IPS-18a (cell line): Measurements from ENCODE around the gene CD27.

Experiments
- H3K27ac ChIP-seq: one replicate; pipeline ENCODE4 v1.5.1; 2013; ENCODE audit warnings: low read length
- H3K27me3 ChIP-seq: one replicate; pipeline ENCODE4 v1.6.1; 2013; ENCODE audit warnings: mild to moderate bottlenecking, low read length; ENCODE audit not compliant: control insufficient read depth, insufficient read depth
- H3K36me3 ChIP-seq: one replicate; pipeline ENCODE4 v1.6.1; 2013; ENCODE audit warnings: low read depth, low read length; ENCODE audit not compliant: control insufficient read depth
- H3K4me1 ChIP-seq: one replicate; pipeline ENCODE4 v1.6.1; 2013; ENCODE audit warnings: low read depth, low read length; ENCODE audit not compliant: control insufficient read depth
- H3K4me3 ChIP-seq: one replicate; pipeline ENCODE4 v1.5.1; 2013; ENCODE audit warnings: low read length
- H3K9ac ChIP-seq: one replicate; pipeline ENCODE4 v1.6.1; 2013; ENCODE audit warnings: mild to moderate bottlenecking, low read length, moderate library complexity
- H3K9me3 ChIP-seq: one replicate; pipeline ENCODE4 v1.6.1; 2013; ENCODE audit warnings: low read depth, low read length; ENCODE audit not compliant: control insufficient read depth

The CD27 gene

GRCh38 chr12:6438345-6438744 lies 6.4 kb upstream of the CD27 start:
- Histone ChIP-seq H3K27ac (no peak overlapping the region), H3K4me3 (no peak overlapping the region), H3K9ac (no peak overlapping the region), H3K27me3 (no peaks in the 10 kb centered on the region), H3K4me1 (peaks cover 9% of the 10 kb centered on the region), H3K9me3 (no peaks in the 10 kb centered on the region), H3K36me3 (no peaks in the 10 kb centered on the region)

DNA sequence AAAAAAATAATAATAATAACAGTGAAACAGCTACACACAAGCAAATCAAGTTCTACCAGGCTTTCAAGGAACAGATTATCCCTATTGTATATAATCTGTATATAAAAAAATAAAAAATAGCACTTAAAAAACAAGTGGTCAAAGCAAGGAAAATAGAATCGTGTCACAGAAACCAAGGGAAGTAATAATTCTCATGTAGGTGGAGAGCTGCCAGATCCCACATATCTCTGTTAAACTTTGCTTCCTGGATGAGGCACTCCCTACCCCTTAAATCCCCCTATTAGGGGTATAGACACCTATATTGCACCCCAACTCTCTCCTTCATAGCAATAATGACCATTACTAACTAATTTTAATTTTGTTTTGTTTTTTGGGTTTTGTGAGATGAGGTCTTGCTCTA lies 4.4 kb upstream of the CD27 start:
- Histone ChIP-seq H3K9me3 (no peaks in the 10 kb centered on the region), H3K9ac (no peak overlapping the region), H3K27ac (no peak overlapping the region), H3K36me3 (no peaks in the 10 kb centered on the region), H3K4me1 (no peaks in the 10 kb centered on the region), H3K4me3 (no peak overlapping the region), H3K27me3 (no peaks in the 10 kb centered on the region)

DNA sequence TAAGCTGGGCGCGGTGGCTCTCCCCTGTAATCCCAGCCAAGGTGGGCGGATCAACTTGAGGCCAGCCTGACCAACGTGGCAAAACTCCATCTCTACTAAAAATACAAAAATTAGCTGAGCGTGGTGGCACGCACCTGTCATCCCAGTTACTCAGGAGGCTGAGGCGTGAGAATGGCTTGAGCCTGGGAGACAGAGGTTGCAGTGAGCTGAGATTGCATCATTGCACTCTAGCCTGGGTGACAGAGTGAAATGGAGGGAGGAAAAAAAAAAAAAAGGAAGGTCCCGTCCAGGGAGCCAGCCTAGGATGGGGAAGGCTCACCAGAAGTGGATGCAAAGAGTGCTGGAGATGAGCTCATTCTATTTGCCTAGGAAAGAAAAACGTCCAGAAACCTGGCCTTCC lies 1.9 kb upstream of the CD27 start:
- H3K27me3 ChIP-seq: no peaks in the 10 kb centered on the region
- no peak overlapping the region for H3K9ac ChIP-seq
- no peak overlapping the region for H3K4me3 ChIP-seq
- no peak overlapping the region for H3K27ac ChIP-seq
- no peaks in the 10 kb centered on the region for H3K9me3 ChIP-seq
- H3K36me3 ChIP-seq: no peaks in the 10 kb centered on the region
- no peaks in the 10 kb centered on the region for H3K4me1 ChIP-seq

DNA sequence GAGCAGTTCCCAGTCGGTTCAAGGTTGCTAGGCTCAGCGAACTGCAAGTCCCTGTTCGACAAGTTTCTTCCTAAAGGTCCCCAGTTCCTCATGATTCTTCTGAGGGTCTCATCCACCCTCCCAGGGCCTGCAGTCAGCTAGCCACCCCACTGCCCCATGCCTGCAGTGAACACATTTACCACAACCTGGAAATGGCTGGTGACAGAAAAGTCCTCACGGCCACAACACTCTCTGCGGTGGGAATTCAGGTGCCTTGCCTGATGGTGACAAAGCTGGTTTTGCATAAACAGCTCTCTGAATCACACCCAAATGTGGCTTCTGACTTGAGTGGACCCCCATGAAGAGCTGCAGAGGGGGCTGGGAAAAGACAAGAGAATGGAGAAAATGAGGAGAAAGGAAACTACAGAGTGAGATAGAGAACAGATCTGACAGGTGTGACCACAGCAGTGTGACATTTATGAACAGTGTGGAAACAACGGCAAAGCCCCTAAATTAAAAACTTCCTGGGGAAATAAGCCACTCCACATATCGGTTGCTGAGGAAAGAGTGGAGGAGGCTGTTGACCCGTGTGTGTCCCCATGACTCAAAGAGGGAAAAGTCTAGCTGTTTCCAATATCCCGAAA lies 1.3 kb upstream of the CD27 start:
- Histone ChIP-seq H3K9me3 (no peaks in the 10 kb centered on the region), H3K27me3 (no peaks in the 10 kb centered on the region), H3K27ac (no peak overlapping the region), H3K4me1 (no peaks in the 10 kb centered on the region), H3K36me3 (no peaks in the 10 kb centered on the region), H3K4me3 (no peak overlapping the region), H3K9ac (no peak overlapping the region)

GRCh38 chr12:6444031-6444430 lies 724 bp upstream of the CD27 start:
- no peaks in the 10 kb centered on the region for H3K27me3 ChIP-seq
- no peaks in the 10 kb centered on the region for H3K36me3 ChIP-seq
- H3K9me3 ChIP-seq: no peaks in the 10 kb centered on the region
- no peaks in the 10 kb centered on the region for H3K4me1 ChIP-seq
- no peak overlapping the region for H3K9ac ChIP-seq
- H3K4me3 ChIP-seq: no peak overlapping the region
- H3K27ac ChIP-seq: no peak overlapping the region

DNA sequence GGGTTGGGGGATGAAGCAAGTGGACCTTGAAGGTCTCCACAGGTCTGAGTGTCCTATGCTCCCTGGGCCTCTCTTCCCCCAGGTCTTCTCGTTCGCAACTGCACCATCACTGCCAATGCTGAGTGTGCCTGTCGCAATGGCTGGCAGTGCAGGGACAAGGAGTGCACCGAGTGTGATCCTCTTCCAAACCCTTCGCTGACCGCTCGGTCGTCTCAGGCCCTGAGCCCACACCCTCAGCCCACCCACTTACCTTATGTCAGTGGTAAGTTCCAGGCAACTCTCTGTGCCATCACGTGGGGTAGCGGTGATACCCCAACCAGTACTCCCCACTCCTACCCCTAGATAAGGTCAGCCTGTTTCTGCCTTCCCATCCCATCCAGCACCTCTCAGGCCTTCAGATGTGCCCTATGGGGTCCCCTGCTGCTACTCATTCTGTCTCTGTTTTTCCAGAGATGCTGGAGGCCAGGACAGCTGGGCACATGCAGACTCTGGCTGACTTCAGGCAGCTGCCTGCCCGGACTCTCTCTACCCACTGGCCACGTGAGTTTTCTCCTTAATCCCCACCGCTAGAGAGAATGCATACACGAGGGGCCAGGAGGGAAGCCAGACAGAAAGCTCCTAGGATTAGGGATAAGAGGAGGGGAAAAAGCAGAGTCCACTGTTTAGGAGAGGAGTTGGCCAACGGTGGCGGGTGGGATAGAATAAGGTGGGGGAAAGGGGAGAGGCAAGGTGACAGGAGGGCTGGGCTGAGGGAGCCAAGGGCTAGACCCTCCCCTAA lies 5.5 kb downstream of the CD27 start:
- H3K4me1 ChIP-seq: peaks cover 33% of the 10 kb centered on the region
- peak overlapping the region; percentile 39 for H3K4me3 ChIP-seq
- H3K9me3 ChIP-seq: no peaks in the 10 kb centered on the region
- H3K27ac ChIP-seq: peak overlapping the region; percentile 84
- H3K9ac ChIP-seq: peak overlapping the region; percentile 68
- H3K36me3 ChIP-seq: no peaks in the 10 kb centered on the region
- no peaks in the 10 kb centered on the region for H3K27me3 ChIP-seq

DNA sequence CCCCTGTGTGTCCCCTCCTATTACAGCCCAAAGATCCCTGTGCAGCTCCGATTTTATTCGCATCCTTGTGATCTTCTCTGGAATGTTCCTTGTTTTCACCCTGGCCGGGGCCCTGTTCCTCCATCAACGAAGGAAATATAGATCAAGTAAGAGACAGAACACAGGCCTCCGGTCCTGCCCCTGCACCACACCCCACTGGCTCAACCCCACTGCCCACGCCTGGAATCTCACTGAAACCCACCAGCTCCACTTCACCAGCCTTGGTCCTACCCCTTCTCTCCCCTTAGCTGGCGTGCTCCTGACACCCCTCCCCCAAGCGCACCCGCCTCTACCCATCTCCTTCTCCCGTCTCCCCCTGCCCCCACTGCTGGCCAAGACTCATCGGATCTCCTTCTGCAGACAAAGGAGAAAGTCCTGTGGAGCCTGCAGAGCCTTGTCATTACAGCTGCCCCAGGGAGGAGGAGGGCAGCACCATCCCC lies 6.2 kb downstream of the CD27 start:
- Histone ChIP-seq H3K4me3 (peak overlapping the region; percentile 39), H3K9me3 (no peaks in the 10 kb centered on the region), H3K27me3 (no peaks in the 10 kb centered on the region), H3K4me1 (peaks cover 33% of the 10 kb centered on the region), H3K36me3 (no peaks in the 10 kb centered on the region), H3K9ac (peak overlapping the region; percentile 68), H3K27ac (peak overlapping the region; percentile 84)

- H3K27ac ChIP-seq: peak within 1 kb of the TSS; percentile 84
- H3K4me1 ChIP-seq: peaks cover 33% of the 10 kb centered on the region
- no peaks in the 10 kb centered on the region for H3K9me3 ChIP-seq
- peak within 1 kb of the TSS; percentile 68 for H3K9ac ChIP-seq
- no peaks in the 10 kb centered on the region for H3K27me3 ChIP-seq
- H3K36me3 ChIP-seq: no peaks in the 10 kb centered on the region
- peak within 1 kb of the TSS; percentile 39 for H3K4me3 ChIP-seq
These were observed 6.8 kb downstream of the CD27 start, which contains the start of gene TAPBPL for GRCh38 chr12:6451348-6452244. Gene TAPBPL, plus strand, starts transcription at chr12:6452042. Its CDS starts 207 bp downstream, at chr12:6452249.

GRCh38 chr12:6452245-6452943 lies 7.6 kb downstream of the CD27 start:
- Histone ChIP-seq H3K4me1 (peaks cover 33% of the 10 kb centered on the region), H3K27ac (peak overlapping the region; percentile 84), H3K4me3 (peak overlapping the region; percentile 39), H3K9me3 (no peaks in the 10 kb centered on the region), H3K27me3 (no peaks in the 10 kb centered on the region), H3K9ac (peak overlapping the region; percentile 68), H3K36me3 (no peaks in the 10 kb centered on the region)

DNA sequence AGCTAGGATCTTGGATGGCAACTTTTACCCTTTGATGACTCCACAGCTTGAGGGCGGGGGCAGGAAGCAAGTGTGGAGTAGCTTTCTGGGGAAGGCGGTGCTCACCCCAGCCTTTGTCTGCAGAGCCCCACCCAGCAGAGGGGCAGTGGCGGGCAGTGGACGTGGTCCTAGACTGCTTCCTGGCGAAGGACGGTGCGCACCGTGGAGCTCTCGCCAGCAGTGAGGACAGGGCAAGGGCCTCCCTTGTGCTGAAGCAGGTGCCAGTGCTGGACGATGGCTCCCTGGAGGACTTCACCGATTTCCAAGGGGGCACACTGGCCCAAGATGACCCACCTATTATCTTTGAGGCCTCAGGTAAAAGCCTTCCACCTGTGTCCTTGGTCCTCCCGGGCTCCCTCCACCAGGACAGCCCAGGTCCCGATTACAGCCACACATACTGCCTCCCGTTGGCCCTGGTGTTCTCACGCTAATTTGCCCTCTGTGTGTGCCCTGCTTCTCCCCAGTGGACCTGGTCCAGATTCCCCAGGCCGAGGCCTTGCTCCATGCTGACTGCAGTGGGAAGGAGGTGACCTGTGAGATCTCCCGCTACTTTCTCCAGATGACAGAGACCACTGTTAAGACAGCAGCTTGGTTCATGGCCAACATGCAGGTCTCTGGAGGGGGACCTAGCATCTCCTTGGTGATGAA lies 8.3 kb downstream of the CD27 start:
- Histone ChIP-seq H3K4me3 (no peak overlapping the region), H3K27ac (no peak overlapping the region), H3K4me1 (peaks cover 33% of the 10 kb centered on the region), H3K9me3 (no peaks in the 10 kb centered on the region), H3K36me3 (no peaks in the 10 kb centered on the region), H3K27me3 (no peaks in the 10 kb centered on the region), H3K9ac (peak overlapping the region; percentile 68)
